ENCODE data around the gene XPR1. TPM values are rescaled to one million over a fixed set of nuclear protein-coding genes. Genes with fewer than 3 reads are reported as not detected.

Gene XPR1
- total RNA-seq, 1 donor from 2014 or later, result 35.2 TPM

GRCh38 chr1:180779584-180779983 lies 147.8 kb downstream of the XPR1 start:
- no peaks in the 10 kb centered on the region for H3K27me3 ChIP-seq (ENCODE audit: insufficient read depth, low read length)
- FAIRE-seq (no peak), DNase-seq (ENCODE audit: low read depth) (no peak)
- H2AFZ ChIP-seq (ENCODE audit: low read depth, low read length), result no peak overlapping the region
- H3K27ac ChIP-seq (ENCODE audit: low read depth, low read length), result no peak overlapping the region
- no peaks in the 10 kb centered on the region for H3K79me2 ChIP-seq (ENCODE audit: insufficient read depth, low read length)
- H4K20me1 ChIP-seq (ENCODE audit: insufficient read depth, low read length), result no peaks in the 10 kb centered on the region
- H3K36me3 Mint-ChIP-seq (ENCODE audit: low read depth, unreplicated experiment), result no peaks in the 10 kb centered on the region
- no peaks in the 10 kb centered on the region for H3K4me1 ChIP-seq (ENCODE audit: insufficient read depth, low read length)
- no peaks in the 10 kb centered on the region for H3K9me3 Mint-ChIP-seq (ENCODE audit: unreplicated experiment)
- no peak overlapping the region for H3K4me2 ChIP-seq (ENCODE audit: low read length)
- no peaks in the 10 kb centered on the region for H3K27me3 Mint-ChIP-seq (ENCODE audit: low read depth, unreplicated experiment)
- no peak overlapping the region for H3K4me3 Mint-ChIP-seq (ENCODE audit: unreplicated experiment)
- no peak overlapping the region for H3K4me3 ChIP-seq (ENCODE audit: insufficient read depth, low read depth, low read length)
- no peaks in the 10 kb centered on the region for H3K36me3 ChIP-seq (ENCODE audit: insufficient read depth, low read length)
- no peaks in the 10 kb centered on the region for H3K9me3 ChIP-seq (ENCODE audit: insufficient read depth, low read depth, low read length)
- no peak overlapping the region for H3K9ac ChIP-seq (ENCODE audit: low read length)
- no peak overlapping the region for H3K27ac Mint-ChIP-seq (ENCODE audit: unreplicated experiment)
- H3K4me1 Mint-ChIP-seq (ENCODE audit: low read depth, unreplicated experiment), result no peaks in the 10 kb centered on the region
- TF ChIP-seq, protein P1, sequence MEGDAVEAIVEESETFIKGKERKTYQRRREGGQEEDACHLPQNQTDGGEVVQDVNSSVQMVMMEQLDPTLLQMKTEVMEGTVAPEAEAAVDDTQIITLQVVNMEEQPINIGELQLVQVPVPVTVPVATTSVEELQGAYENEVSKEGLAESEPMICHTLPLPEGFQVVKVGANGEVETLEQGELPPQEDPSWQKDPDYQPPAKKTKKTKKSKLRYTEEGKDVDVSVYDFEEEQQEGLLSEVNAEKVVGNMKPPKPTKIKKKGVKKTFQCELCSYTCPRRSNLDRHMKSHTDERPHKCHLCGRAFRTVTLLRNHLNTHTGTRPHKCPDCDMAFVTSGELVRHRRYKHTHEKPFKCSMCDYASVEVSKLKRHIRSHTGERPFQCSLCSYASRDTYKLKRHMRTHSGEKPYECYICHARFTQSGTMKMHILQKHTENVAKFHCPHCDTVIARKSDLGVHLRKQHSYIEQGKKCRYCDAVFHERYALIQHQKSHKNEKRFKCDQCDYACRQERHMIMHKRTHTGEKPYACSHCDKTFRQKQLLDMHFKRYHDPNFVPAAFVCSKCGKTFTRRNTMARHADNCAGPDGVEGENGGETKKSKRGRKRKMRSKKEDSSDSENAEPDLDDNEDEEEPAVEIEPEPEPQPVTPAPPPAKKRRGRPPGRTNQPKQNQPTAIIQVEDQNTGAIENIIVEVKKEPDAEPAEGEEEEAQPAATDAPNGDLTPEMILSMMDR (IDR thresholded peaks at IDR 0.05; ENCODE audit: insufficient read depth, low read depth, low read length), result no peak
- TF ChIP-seq EZH2 (IDR thresholded peaks at IDR 0.05; ENCODE audit: insufficient read depth, low read length), result no peak

DNA sequence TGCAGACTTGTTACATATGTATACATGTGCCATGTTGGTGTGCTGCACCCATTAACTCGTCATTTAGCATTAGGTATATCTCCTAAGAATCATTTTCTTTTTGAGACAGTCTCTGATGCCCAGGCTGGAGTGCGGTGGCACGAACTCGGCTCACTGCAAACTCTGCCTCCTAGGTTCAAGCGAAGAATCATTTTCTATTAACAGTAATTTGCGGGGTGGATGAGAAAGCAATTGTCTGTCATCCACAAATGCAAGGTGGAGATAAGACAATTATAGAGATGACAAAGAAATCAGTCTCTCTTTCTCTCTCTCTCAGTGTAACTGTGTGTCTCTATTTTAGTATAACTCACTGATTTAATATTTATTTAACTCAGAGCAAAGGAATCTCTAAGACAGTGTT lies 149.9 kb downstream of the XPR1 start:
- Histone ChIP-seq H3K27me3 (ENCODE audit: insufficient read depth, low read length) (no peaks in the 10 kb centered on the region), H3K4me2 (ENCODE audit: low read length) (no peak overlapping the region), H3K9ac (ENCODE audit: low read length) (no peak overlapping the region), H3K27ac (ENCODE audit: low read depth, low read length) (no peak overlapping the region), H3K79me2 (ENCODE audit: insufficient read depth, low read length) (no peaks in the 10 kb centered on the region), H3K4me3 (ENCODE audit: insufficient read depth, low read depth, low read length) (no peak overlapping the region), H3K36me3 (ENCODE audit: insufficient read depth, low read length) (no peaks in the 10 kb centered on the region), H3K9me3 (ENCODE audit: insufficient read depth, low read depth, low read length) (no peaks in the 10 kb centered on the region), H3K4me1 (ENCODE audit: insufficient read depth, low read length) (no peaks in the 10 kb centered on the region), H4K20me1 (ENCODE audit: insufficient read depth, low read length) (no peaks in the 10 kb centered on the region), H2AFZ (ENCODE audit: low read depth, low read length) (no peak overlapping the region)
- Mint-ChIP-seq H3K4me1 (ENCODE audit: low read depth, unreplicated experiment) (no peaks in the 10 kb centered on the region), H3K9me3 (ENCODE audit: unreplicated experiment) (no peaks in the 10 kb centered on the region), H3K36me3 (ENCODE audit: low read depth, unreplicated experiment) (no peaks in the 10 kb centered on the region), H3K27me3 (ENCODE audit: low read depth, unreplicated experiment) (no peaks in the 10 kb centered on the region), H3K4me3 (ENCODE audit: unreplicated experiment) (no peak overlapping the region), H3K27ac (ENCODE audit: unreplicated experiment) (no peak overlapping the region)
- FAIRE-seq (no peak), DNase-seq (ENCODE audit: low read depth) (no peak)
- no peak for TF ChIP-seq EZH2 (IDR thresholded peaks at IDR 0.05; ENCODE audit: insufficient read depth, low read length)
- TF ChIP-seq, protein P1 (IDR thresholded peaks at IDR 0.05; ENCODE audit: insufficient read depth, low read depth, low read length), result no peak

DNA sequence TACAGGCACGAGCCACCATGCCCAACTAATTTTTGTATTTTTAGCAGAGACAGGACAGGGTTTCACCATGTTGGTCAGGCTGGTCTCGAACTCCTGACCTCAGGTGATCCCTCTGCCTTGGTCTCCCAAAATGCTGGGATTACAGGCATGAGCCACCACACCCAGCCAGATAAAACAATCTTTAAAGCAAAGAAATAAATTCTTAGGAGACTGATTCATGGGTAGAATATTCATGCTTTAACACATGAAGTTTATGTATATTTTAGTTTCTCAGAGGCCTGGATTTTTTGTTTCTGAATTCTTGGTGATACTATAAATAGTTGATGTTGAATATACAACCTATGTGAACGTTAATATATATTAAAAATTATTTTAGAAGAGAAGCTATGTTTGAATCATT lies 153.5 kb downstream of the XPR1 start:
- no peak overlapping the region for H2AFZ ChIP-seq (ENCODE audit: low read depth, low read length)
- peaks cover 1% of the 10 kb centered on the region for H3K36me3 Mint-ChIP-seq (ENCODE audit: low read depth, unreplicated experiment)
- H3K4me2 ChIP-seq (ENCODE audit: low read length), result no peak overlapping the region
- no peak overlapping the region for H3K9ac ChIP-seq (ENCODE audit: low read length)
- no peaks in the 10 kb centered on the region for H3K79me2 ChIP-seq (ENCODE audit: insufficient read depth, low read length)
- no peaks in the 10 kb centered on the region for H3K9me3 Mint-ChIP-seq (ENCODE audit: unreplicated experiment)
- H3K27ac Mint-ChIP-seq (ENCODE audit: unreplicated experiment), result no peak overlapping the region
- TF ChIP-seq, protein P1 (IDR thresholded peaks at IDR 0.05; ENCODE audit: insufficient read depth, low read depth, low read length), result no peak
- no peak for TF ChIP-seq EZH2 (IDR thresholded peaks at IDR 0.05; ENCODE audit: insufficient read depth, low read length)
- no peaks in the 10 kb centered on the region for H4K20me1 ChIP-seq (ENCODE audit: insufficient read depth, low read length)
- H3K9me3 ChIP-seq (ENCODE audit: insufficient read depth, low read depth, low read length), result no peaks in the 10 kb centered on the region
- H3K4me1 ChIP-seq (ENCODE audit: insufficient read depth, low read length), result no peaks in the 10 kb centered on the region
- H3K4me1 Mint-ChIP-seq (ENCODE audit: low read depth, unreplicated experiment), result no peaks in the 10 kb centered on the region
- DNase-seq (ENCODE audit: low read depth) (no peak), FAIRE-seq (no peak)
- H3K27me3 ChIP-seq (ENCODE audit: insufficient read depth, low read length), result no peaks in the 10 kb centered on the region
- H3K4me3 ChIP-seq (ENCODE audit: insufficient read depth, low read depth, low read length), result no peak overlapping the region
- no peak overlapping the region for H3K27ac ChIP-seq (ENCODE audit: low read depth, low read length)
- no peaks in the 10 kb centered on the region for H3K36me3 ChIP-seq (ENCODE audit: insufficient read depth, low read length)
- no peaks in the 10 kb centered on the region for H3K27me3 Mint-ChIP-seq (ENCODE audit: low read depth, unreplicated experiment)
- no peak overlapping the region for H3K4me3 Mint-ChIP-seq (ENCODE audit: unreplicated experiment)
